ENCODE measurements around the gene IQSEC3. TPM values are rescaled to one million over a fixed set of nuclear protein-coding genes. Genes with fewer than 3 reads are reported as not detected.
"Not testable (repeated sequence)": the region's sequence is repeated elsewhere in the genome, so short reads cannot be mapped to it uniquely, and the experiment has no call there.

IQSEC3 gene
- total RNA-seq, 2 experiments from 2014 or later, result not detected

- Histone ChIP-seq H4K20me1 (ENCODE audit: insufficient read depth, low read length) (no peaks in the 10 kb centered on the region), H2AFZ (ENCODE audit: low read length) (no peak overlapping the region), H3K27ac (ENCODE audit: low read depth, low read length, poor library complexity, severe bottlenecking) (no peak overlapping the region), H3K79me2 (ENCODE audit: insufficient read depth, low read depth, low read length) (no peaks in the 10 kb centered on the region), H3K9me2 (ENCODE audit: insufficient read depth, low read length) (no peaks in the 10 kb centered on the region), H3K4me1 (ENCODE audit: insufficient read depth, low read length, poor library complexity, severe bottlenecking) (no peaks in the 10 kb centered on the region), H3K9me3 (ENCODE audit: low read length) (no peaks in the 10 kb centered on the region), H3K4me2 (ENCODE audit: low read length) (no peak overlapping the region), H3K36me3 (ENCODE audit: insufficient read depth, low read length) (no peaks in the 10 kb centered on the region), H3K4me3 (ENCODE audit: low read depth, low read length, poor library complexity, severe bottlenecking) (no peak overlapping the region)
- BruUV-seq (replicated peaks), result no TSS peak
- TF ChIP-seq CTCF (conservative IDR thresholded peaks at IDR 0.05; ENCODE audit: low read length) (no peak), EZH2phosphoT487 (IDR thresholded peaks at IDR 0.05; ENCODE audit: borderline replicate concordance, low read depth, low read length) (no peak)
- intact Hi-C loops (cut with micrococcal nuclease; ENCODE audit: unreplicated experiment), result no loop called here
- DNase-seq (ENCODE audit: low spot score), result no peak
- CTCF ChIA-PET (ENCODE audit: unreplicated experiment), result no interaction called here
- POLR2A ChIA-PET, result no interaction called here
Measured at GRCh38 chr12:184811-185575, 118.4 kb downstream of the IQSEC3 start.

- no peaks in the 10 kb centered on the region for H3K9me2 ChIP-seq (ENCODE audit: insufficient read depth, low read length)
- H3K36me3 ChIP-seq (ENCODE audit: insufficient read depth, low read length), result no peaks in the 10 kb centered on the region
- H3K79me2 ChIP-seq (ENCODE audit: insufficient read depth, low read depth, low read length), result no peaks in the 10 kb centered on the region
- no peak for DNase-seq (ENCODE audit: low spot score)
- H3K4me2 ChIP-seq (ENCODE audit: low read length), result no peak overlapping the region
- POLR2A ChIA-PET, result no interaction called here
- intact Hi-C loops (cut with micrococcal nuclease; ENCODE audit: unreplicated experiment), result no loop called here
- no peak overlapping the region for H3K4me3 ChIP-seq (ENCODE audit: low read depth, low read length, poor library complexity, severe bottlenecking)
- no peaks in the 10 kb centered on the region for H3K9me3 ChIP-seq (ENCODE audit: low read length)
- TF ChIP-seq EZH2phosphoT487 (IDR thresholded peaks at IDR 0.05; ENCODE audit: borderline replicate concordance, low read depth, low read length) (no peak), CTCF (conservative IDR thresholded peaks at IDR 0.05; ENCODE audit: low read length) (no peak)
- H4K20me1 ChIP-seq (ENCODE audit: insufficient read depth, low read length), result no peaks in the 10 kb centered on the region
- CTCF ChIA-PET (ENCODE audit: unreplicated experiment), result no interaction called here
- no peak overlapping the region for H3K27ac ChIP-seq (ENCODE audit: low read depth, low read length, poor library complexity, severe bottlenecking)
- no peak overlapping the region for H2AFZ ChIP-seq (ENCODE audit: low read length)
- no TSS peak for BruUV-seq (replicated peaks)
- no peaks in the 10 kb centered on the region for H3K4me1 ChIP-seq (ENCODE audit: insufficient read depth, low read length, poor library complexity, severe bottlenecking)
Measured at GRCh38 chr12:185576-185955, 119.0 kb downstream of the IQSEC3 start.

- ChIA-PET POLR2A (no interaction called here), CTCF (ENCODE audit: unreplicated experiment) (no interaction called here)
- no peaks in the 10 kb centered on the region for H3K79me2 ChIP-seq (ENCODE audit: insufficient read depth, low read depth, low read length)
- TF ChIP-seq CTCF (conservative IDR thresholded peaks at IDR 0.05; ENCODE audit: low read length) (no peak), EZH2phosphoT487 (IDR thresholded peaks at IDR 0.05; ENCODE audit: borderline replicate concordance, low read depth, low read length) (no peak)
- no TSS peak for BruUV-seq (replicated peaks)
- no peak overlapping the region for H3K27ac ChIP-seq (ENCODE audit: low read depth, low read length, poor library complexity, severe bottlenecking)
- no peak overlapping the region for H3K4me3 ChIP-seq (ENCODE audit: low read depth, low read length, poor library complexity, severe bottlenecking)
- no peaks in the 10 kb centered on the region for H4K20me1 ChIP-seq (ENCODE audit: insufficient read depth, low read length)
- DNase-seq (ENCODE audit: low spot score), result no peak
- H2AFZ ChIP-seq (ENCODE audit: low read length), result no peak overlapping the region
- H3K9me3 ChIP-seq (ENCODE audit: low read length), result no peaks in the 10 kb centered on the region
- no peaks in the 10 kb centered on the region for H3K36me3 ChIP-seq (ENCODE audit: insufficient read depth, low read length)
- H3K4me2 ChIP-seq (ENCODE audit: low read length), result no peak overlapping the region
- intact Hi-C loops (cut with micrococcal nuclease; ENCODE audit: unreplicated experiment), result no loop called here
- H3K9me2 ChIP-seq (ENCODE audit: insufficient read depth, low read length), result no peaks in the 10 kb centered on the region
- no peaks in the 10 kb centered on the region for H3K4me1 ChIP-seq (ENCODE audit: insufficient read depth, low read length, poor library complexity, severe bottlenecking)
Measured at GRCh38 chr12:186006-186625, 119.5 kb downstream of the IQSEC3 start.

DNA sequence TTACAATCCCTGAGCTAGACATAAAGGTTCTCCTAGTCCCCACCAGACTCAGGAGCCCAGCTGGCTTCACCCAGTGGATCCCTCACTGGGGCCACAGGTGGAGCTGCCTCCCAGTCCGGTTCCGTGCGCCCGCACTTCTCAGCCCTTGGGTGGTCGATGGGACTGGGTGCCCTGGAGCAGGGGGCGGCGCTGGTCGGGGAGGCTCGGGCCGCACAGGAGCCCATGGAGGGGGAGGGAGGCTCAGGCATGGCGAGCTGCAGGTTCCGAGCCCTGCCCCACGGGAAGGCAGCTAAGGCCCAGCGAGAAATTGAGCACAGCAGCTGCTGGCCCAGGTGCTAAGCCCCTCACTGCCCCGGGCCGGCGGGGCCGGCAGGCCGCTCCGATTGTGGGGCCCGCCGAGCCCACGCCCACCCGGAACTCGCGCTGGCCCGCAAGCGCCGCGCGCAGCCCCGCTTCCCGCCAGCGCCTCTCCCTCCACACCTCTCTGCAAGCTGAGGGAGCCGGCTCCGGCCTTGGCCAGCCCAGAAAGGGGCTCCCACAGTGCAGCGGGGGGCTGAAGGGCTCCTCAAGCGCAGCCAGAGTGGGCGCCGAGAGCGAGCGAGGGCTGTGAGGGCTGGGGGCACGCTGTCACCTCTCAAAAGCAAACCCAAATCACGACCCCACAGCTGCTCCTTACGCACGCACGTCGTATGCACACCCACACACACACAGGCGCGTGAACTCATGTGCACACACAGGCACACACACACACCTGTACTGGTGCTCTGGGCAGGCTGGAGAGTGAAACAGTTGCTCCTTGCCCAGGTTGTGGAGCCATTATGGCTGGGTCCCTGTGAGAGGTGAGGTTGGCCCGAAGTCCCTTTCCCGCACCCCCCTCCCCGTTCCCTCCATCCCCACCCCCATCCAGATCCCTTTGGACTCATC is 121.7 kb downstream of the IQSEC3 start:
- DNase-seq (ENCODE audit: low spot score); intact Hi-C loops (cut with micrococcal nuclease; ENCODE audit: unreplicated experiment); H4K20me1 ChIP-seq (ENCODE audit: insufficient read depth, low read length); H3K36me3 ChIP-seq (ENCODE audit: insufficient read depth, low read length); H3K4me2 ChIP-seq (ENCODE audit: low read length); H3K27ac ChIP-seq (ENCODE audit: low read depth, low read length, poor library complexity, severe bottlenecking); H3K4me1 ChIP-seq (ENCODE audit: insufficient read depth, low read length, poor library complexity, severe bottlenecking); CTCF ChIA-PET (ENCODE audit: unreplicated experiment); H3K9me2 ChIP-seq (ENCODE audit: insufficient read depth, low read length); H3K79me2 ChIP-seq (ENCODE audit: insufficient read depth, low read depth, low read length); H2AFZ ChIP-seq (ENCODE audit: low read length); H3K4me3 ChIP-seq (ENCODE audit: low read depth, low read length, poor library complexity, severe bottlenecking); BruUV-seq (replicated peaks); H3K9me3 ChIP-seq (ENCODE audit: low read length): not testable (repeated sequence)
- POLR2A ChIA-PET, result interaction anchor here (0.7 kb wide), 1 partner anchor 422 kb away, joined by 3 read pairs; no protein-coding TSS in a partner anchor

Data from OCI-LY7 (cell line).